Chondrocyte (in vitro differentiated cells): ENCODE measurements around the gene CD52. TPM values are rescaled to one million over a fixed set of nuclear protein-coding genes. Genes with fewer than 3 reads are reported as not detected.
A peak's percentile ranks its signal among the peaks of the same experiment; 100 is the strongest.

Source experiments
- DNase-seq: peaks from one replicate; pipeline ENCODE4 v3.0.0; 2021; ENCODE audit warnings: mixed read lengths, low spot score
- H3K27ac Mint-ChIP-seq: one replicate; pipeline ENCODE4 v1.8.0; 2021; ENCODE audit warnings: mild to moderate bottlenecking, moderate library complexity, mixed read lengths; ENCODE audit not compliant: unreplicated experiment
- H3K27me3 Mint-ChIP-seq: 2 replicates; pipeline ENCODE4 v1.8.0; 2021; ENCODE audit warnings: low read depth, mixed read lengths
- H3K36me3 Mint-ChIP-seq: 2 replicates; pipeline ENCODE4 v1.8.0; 2021; ENCODE audit warnings: low read depth, mixed read lengths
- H3K4me1 Mint-ChIP-seq: 2 replicates; pipeline ENCODE4 v1.8.0; 2021; ENCODE audit warnings: low read depth, mild to moderate bottlenecking, mixed read lengths
- H3K4me3 Mint-ChIP-seq: one replicate; pipeline ENCODE4 v1.8.0; 2021; ENCODE audit warnings: mild to moderate bottlenecking, moderate library complexity, mixed read lengths; ENCODE audit not compliant: unreplicated experiment
- H3K9me3 Mint-ChIP-seq: 2 replicates; pipeline ENCODE4 v1.8.0; 2021; ENCODE audit warnings: low read depth, mixed read lengths
- total RNA-seq: library from RNA; stranded (reverse); gene quantifications from 3 replicates; pipeline ENCODE4 v1.2.1, GENCODE V29; 2021
- TF ChIP-seq, protein P1 (sequence below): fragments of 200-600 bp; sonication (generic); IDR thresholded peaks from 2 replicates; pipeline ENCODE4 v1.5.0; 2021; ENCODE audit warnings: antibody characterized with exemption, mild to moderate bottlenecking, moderate library complexity

Gene CD52
- total RNA-seq, 1 donor from 2014 or later: not detected

DNA sequence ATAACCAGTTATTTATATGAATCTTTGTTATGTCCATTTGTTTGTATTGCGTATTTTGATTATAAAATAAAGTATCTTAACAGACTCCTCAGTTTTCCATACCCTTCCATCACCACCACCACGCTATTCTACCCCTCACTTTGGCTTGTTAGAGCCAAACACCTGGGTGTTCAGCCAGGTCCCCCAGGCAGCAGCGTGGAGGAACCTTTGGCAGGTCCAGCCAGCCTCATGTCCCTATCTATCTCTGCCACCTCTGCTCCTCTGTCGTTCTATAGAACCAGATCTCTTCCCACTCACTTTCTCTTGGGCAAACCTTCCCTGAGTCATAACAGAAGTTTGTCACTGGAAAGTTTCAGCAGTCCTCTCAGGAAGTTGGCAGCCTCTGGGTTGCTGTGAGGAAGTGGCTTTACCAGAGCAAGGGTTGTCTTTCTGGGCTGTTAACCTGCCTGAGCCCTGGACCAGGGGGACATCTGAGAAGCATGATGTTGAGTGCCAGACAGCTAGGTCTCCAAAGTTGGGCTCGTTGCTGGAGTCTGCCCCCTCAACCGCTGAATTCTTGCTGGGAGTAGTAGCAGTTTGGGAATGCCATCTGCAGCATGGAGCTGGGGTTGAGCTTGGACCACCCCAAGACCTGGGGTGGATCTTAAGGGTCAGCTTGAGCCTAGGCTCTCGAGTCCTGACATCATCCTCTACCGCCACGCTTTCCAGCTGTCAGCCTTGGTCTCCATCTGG, 38.9 kb upstream of the CD52 start:
- Mint-ChIP-seq H3K4me3 (peak overlapping the region; percentile 85), H3K27me3 (no peaks in the 10 kb centered on the region), H3K27ac (peak overlapping the region; percentile 99), H3K4me1 (peaks cover 88% of the 10 kb centered on the region), H3K36me3 (peaks cover 12% of the 10 kb centered on the region), H3K9me3 (no peaks in the 10 kb centered on the region)
- TF ChIP-seq, protein P1, sequence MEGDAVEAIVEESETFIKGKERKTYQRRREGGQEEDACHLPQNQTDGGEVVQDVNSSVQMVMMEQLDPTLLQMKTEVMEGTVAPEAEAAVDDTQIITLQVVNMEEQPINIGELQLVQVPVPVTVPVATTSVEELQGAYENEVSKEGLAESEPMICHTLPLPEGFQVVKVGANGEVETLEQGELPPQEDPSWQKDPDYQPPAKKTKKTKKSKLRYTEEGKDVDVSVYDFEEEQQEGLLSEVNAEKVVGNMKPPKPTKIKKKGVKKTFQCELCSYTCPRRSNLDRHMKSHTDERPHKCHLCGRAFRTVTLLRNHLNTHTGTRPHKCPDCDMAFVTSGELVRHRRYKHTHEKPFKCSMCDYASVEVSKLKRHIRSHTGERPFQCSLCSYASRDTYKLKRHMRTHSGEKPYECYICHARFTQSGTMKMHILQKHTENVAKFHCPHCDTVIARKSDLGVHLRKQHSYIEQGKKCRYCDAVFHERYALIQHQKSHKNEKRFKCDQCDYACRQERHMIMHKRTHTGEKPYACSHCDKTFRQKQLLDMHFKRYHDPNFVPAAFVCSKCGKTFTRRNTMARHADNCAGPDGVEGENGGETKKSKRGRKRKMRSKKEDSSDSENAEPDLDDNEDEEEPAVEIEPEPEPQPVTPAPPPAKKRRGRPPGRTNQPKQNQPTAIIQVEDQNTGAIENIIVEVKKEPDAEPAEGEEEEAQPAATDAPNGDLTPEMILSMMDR: no peak
- no peak for DNase-seq

DNA sequence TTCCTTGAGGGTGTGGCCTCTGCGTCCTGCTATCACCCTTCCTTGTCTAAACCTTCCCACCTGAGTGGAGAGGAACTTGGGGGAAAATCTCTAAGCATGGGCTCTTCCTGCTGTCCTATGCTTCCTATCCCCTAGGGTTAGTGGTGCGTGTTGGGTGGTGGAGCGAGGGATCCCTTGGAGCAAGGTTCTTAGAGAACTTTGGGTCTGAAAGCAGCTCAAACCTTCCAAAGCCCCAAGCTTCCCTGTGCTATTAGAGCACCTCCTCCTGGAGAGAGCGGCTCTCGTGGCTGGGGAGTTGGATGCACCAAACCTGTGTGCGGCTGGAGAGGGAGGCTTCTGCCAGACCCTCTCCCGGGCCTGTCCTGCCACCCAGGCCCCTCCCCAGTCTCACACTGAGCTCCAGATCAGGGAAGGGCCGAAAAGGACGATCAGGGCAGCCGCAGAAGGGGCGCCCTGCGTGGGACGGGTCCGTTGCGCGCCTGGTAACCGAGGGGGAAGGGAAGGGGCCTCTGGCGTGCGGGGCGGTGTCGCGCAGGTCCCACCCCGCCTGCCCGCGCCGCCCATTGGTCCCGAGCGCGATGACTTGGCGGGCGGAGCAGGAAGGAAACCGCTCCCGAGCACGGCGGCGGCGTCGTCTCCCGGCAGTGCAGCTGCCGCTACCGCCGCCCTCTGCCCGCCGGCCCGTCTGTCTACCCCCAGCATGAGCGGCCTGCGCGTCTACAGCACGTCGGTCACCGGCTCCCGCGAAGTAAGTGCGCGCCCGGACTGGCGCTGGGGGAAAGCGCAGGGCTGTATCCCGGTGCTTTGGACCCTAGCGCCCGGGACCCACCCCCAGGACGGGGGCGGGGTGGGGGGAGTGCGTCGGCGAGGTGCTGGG, 38.1 kb upstream of the CD52 start, which contains the start of gene SH3BGRL3:
SH3BGRL3 (plus strand) TSS at position 631 of the 877 bp plus-strand sequence; CDS start at position 701, 70 bp downstream.
- TF ChIP-seq, protein P1: peak; percentile 77
- Mint-ChIP-seq H3K9me3 (no peaks in the 10 kb centered on the region), H3K4me1 (peaks cover 90% of the 10 kb centered on the region), H3K27ac (peak within 1 kb of the TSS; percentile 99), H3K4me3 (peak within 1 kb of the TSS; percentile 85), H3K27me3 (no peaks in the 10 kb centered on the region), H3K36me3 (peaks cover 7% of the 10 kb centered on the region)
- no peak for DNase-seq

DNA sequence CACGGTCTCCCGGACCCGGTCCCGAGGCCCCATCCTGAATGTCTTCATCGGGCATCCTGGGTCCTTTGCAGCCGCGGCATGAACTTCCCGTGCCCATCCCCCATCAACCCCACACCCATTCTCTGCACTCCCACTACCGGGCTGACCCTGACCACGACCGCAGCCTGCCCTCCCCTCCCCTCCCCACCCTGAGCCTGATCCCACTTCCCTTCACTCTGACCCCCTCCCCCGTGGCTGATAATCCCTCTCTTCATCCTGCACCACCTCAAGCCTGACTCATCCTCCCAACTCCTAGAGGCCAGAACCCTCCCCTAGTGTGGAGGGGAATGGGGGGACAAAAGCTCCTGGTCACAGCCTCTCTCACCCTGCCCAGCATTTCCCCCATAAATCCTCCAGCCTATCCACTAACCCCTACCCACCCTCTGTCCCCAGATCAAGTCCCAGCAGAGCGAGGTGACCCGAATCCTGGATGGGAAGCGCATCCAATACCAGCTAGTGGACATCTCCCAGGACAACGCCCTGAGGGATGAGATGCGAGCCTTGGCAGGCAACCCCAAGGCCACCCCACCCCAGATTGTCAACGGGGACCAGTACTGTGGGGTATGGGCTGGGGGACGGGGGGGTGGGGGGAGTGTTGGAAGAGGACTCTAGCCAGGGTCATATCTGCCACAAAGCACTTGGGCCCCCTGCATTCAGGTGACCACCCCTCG, 37.3 kb upstream of the CD52 start:
- TF ChIP-seq, protein P1: no peak
- Mint-ChIP-seq H3K36me3 (peaks cover 9% of the 10 kb centered on the region), H3K27me3 (no peaks in the 10 kb centered on the region), H3K9me3 (no peaks in the 10 kb centered on the region), H3K4me3 (peak overlapping the region; percentile 85), H3K27ac (peak overlapping the region; percentile 86), H3K4me1 (peaks cover 88% of the 10 kb centered on the region)
- DNase-seq: no peak

DNA sequence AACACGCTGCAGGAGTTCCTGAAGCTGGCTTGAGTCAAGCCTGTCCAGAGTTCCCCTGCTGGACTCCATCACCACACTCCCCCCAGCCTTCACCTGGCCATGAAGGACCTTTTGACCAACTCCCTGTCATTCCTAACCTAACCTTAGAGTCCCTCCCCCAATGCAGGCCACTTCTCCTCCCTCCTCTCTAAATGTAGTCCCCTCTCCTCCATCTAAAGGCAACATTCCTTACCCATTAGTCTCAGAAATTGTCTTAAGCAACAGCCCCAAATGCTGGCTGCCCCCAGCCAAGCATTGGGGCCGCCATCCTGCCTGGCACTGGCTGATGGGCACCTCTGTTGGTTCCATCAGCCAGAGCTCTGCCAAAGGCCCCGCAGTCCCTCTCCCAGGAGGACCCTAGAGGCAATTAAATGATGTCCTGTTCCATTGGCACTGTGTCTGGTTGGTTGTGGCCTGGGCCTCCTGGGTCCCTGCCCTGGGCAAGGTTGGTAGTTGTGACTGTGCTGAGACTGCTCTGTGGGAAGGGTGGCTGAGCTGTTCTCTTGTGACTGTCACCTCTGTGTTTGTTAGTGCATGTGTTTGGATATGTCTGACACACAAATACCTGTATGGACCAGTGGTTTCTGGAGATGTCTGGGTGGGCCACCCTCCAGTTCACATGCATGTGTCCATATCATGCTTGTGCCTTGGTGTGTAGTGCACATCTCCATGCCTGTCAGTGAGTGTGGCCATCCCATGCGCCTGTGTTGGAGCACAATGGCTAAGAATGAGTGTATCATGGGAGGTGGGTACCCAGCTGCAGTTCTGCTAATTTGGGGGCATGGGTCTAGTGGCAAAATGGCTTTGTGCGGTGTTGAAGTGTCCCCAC, 36.4 kb upstream of the CD52 start:
- Mint-ChIP-seq H3K27ac (peak overlapping the region; percentile 75), H3K4me3 (peak overlapping the region; percentile 85), H3K27me3 (no peaks in the 10 kb centered on the region), H3K4me1 (peaks cover 80% of the 10 kb centered on the region), H3K9me3 (no peaks in the 10 kb centered on the region), H3K36me3 (peaks cover 7% of the 10 kb centered on the region)
- TF ChIP-seq, protein P1: no peak
- no peak for DNase-seq
